GM12801 (cell line): ENCODE results near the gene NELL1.

ENCODE experiments used
- CTCF ChIP-seq: IDR thresholded peaks from one replicate; pipeline ENCODE4 v1.5.1; 2011; ENCODE audit warnings: control low read depth; ENCODE audit not compliant: insufficient read length; ENCODE audit errors: extremely low read depth

NELL1 gene

GRCh38 chr11:21427726-21428125 lies 758.3 kb downstream of the NELL1 start:
- TF ChIP-seq CTCF: no peak

GRCh38 chr11:21428796-21429195 lies 759.4 kb downstream of the NELL1 start:
- no peak for TF ChIP-seq CTCF

- no peak for TF ChIP-seq CTCF
These were observed 760.0 kb downstream of the NELL1 start for GRCh38 chr11:21429401-21429800.

- no peak for TF ChIP-seq CTCF
These were observed 761.2 kb downstream of the NELL1 start for GRCh38 chr11:21430537-21430936.

GRCh38 chr11:21446939-21447590 lies 777.7 kb downstream of the NELL1 start:
- no peak for TF ChIP-seq CTCF

- TF ChIP-seq CTCF: no peak
These were observed 778.5 kb downstream of the NELL1 start for GRCh38 chr11:21447871-21448270.

- no peak for TF ChIP-seq CTCF
These were observed 786.8 kb downstream of the NELL1 start for GRCh38 chr11:21456186-21456585.
